Measurements from ENCODE around the gene EHMT2. TPM values are rescaled to one million over a fixed set of nuclear protein-coding genes. Genes with fewer than 3 reads are reported as not detected.
"Not testable (repeated sequence)": the region's sequence is repeated elsewhere in the genome, so short reads cannot be mapped to it uniquely, and the experiment has no call there.

The EHMT2 gene
- total and polyA plus RNA-seq, 2 donors (not counting 3 experiments of a cell fraction or from before 2014, with no cell fraction given), result 53.3 to 54.3 TPM

- Histone ChIP-seq H3K27me3 (ENCODE audit: control insufficient read depth in 2 of 2, insufficient read depth in 2 of 2, low read length in 2 of 2) (no peaks in the 10 kb centered on the region), H3K4me2 (ENCODE audit: insufficient read depth, low read length) (no peak overlapping the region), H3K4me3 (replicated peaks in 1 of 3; ENCODE audit: insufficient read depth in 1 of 3, low read depth in 1 of 3, low read length in 3 of 3) (no peak overlapping the region), H3K36me3 (ENCODE audit: control insufficient read depth in 2 of 2, extremely low read depth in 1 of 2, insufficient read depth in 2 of 2, low read length in 2 of 2) (no peaks in the 10 kb centered on the region), H3K4me1 (ENCODE audit: control insufficient read depth, extremely low read depth, insufficient read depth, low read length) (peaks cover 3% of the 10 kb centered on the region), H3K9ac (replicated peaks; ENCODE audit: extremely low read depth, insufficient read depth, low read length) (no peak overlapping the region), H3K79me2 (ENCODE audit: control insufficient read depth, insufficient read depth, low read length) (no peaks in the 10 kb centered on the region), H2AFZ (ENCODE audit: low read depth, low read length) (no peak overlapping the region), H3K9me3 (replicated peaks; ENCODE audit: control insufficient read depth, insufficient read depth, low read length) (no peaks in the 10 kb centered on the region), H3K27ac (ENCODE audit: insufficient read depth, low read depth, low read length) (no peak overlapping the region), H4K20me1 (replicated peaks; ENCODE audit: control insufficient read depth, extremely low read depth, insufficient read depth, low read length) (no peaks in the 10 kb centered on the region), H3K9me1 (replicated peaks; ENCODE audit: control insufficient read depth, extremely low read depth, insufficient read depth, low read length) (no peaks in the 10 kb centered on the region)
- ChIA-PET POLR2A (no interaction called here), CTCF (no interaction called here)
- dilution Hi-C loops (cut with MboI; ENCODE audit: extremely low pct_ligation_motif_present, low sequenced_read_pairs), result no loop called here
- FAIRE-seq (no peak), DNase-seq (ENCODE audit: low read depth, low spot score) (no peak)
- BruUV-seq (replicated peaks), result no TSS peak
- intact Hi-C loops (cut with micrococcal nuclease), result no loop called here
- TF ChIP-seq FOS (IDR thresholded peaks at IDR 0.05; ENCODE audit: borderline replicate concordance, insufficient read depth, low read length) (no peak), GATA2 (IDR thresholded peaks at IDR 0.05; ENCODE audit: insufficient read depth, insufficient read length, low read depth, low read length) (no peak), CTCF (IDR thresholded peaks at IDR 0.05; ENCODE audit: extremely low read depth in 1 of 2, insufficient read depth in 1 of 2, low read depth in 1 of 2, low read length in 2 of 2) (no peak), POLR2A (IDR thresholded peaks at IDR 0.05; ENCODE audit: low read depth, low read length) (no peak), MYC (IDR thresholded peaks at IDR 0.05; ENCODE audit: low read depth, low read length) (no peak), EZH2 (IDR thresholded peaks at IDR 0.05; ENCODE audit: borderline replicate concordance, low read depth, low read length, severe bottlenecking) (no peak), MAX (IDR thresholded peaks at IDR 0.05; ENCODE audit: insufficient read depth, insufficient read length) (no peak)
Measured at GRCh38 chr6:31911826-31912585, 14.5 kb upstream of the EHMT2 start.

DNA sequence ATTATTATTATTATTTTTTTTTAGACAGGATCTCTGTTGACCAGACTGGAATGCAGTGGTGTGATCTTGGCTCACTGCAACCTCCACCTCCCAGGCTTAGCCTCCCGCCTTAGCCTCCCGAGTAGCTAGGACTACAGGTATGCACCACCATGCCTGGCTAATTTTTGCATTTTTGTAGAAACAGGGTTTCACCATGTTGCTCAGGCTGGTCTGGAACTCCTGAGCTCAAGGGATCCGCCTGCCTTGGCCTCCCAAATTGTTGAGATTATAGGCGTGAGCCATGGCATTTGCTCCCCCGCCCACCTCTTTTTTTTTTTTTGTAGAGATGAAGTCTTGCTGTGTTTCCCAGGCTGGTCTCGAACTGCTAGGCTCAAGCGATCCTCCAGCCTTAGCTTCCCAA is 11.8 kb upstream of the EHMT2 start:
- H3K27ac ChIP-seq (ENCODE audit: insufficient read depth, low read depth, low read length), result not testable (repeated sequence)

More for the DNA sequence above, 11.8 kb upstream of the EHMT2 start:
- H3K4me1 ChIP-seq (ENCODE audit: control insufficient read depth, extremely low read depth, insufficient read depth, low read length); H3K36me3 ChIP-seq (ENCODE audit: control insufficient read depth in 2 of 2, extremely low read depth in 1 of 2, insufficient read depth in 2 of 2, low read length in 2 of 2); H3K9me3 ChIP-seq (replicated peaks; ENCODE audit: control insufficient read depth, insufficient read depth, low read length); H3K79me2 ChIP-seq (ENCODE audit: control insufficient read depth, insufficient read depth, low read length); POLR2A ChIA-PET; H3K4me3 ChIP-seq (replicated peaks in 1 of 3; ENCODE audit: insufficient read depth in 1 of 3, low read depth in 1 of 3, low read length in 3 of 3); dilution Hi-C loops (cut with MboI; ENCODE audit: extremely low pct_ligation_motif_present, low sequenced_read_pairs); H3K9me1 ChIP-seq (replicated peaks; ENCODE audit: control insufficient read depth, extremely low read depth, insufficient read depth, low read length); H3K4me2 ChIP-seq (ENCODE audit: insufficient read depth, low read length); H4K20me1 ChIP-seq (replicated peaks; ENCODE audit: control insufficient read depth, extremely low read depth, insufficient read depth, low read length); DNase-seq (ENCODE audit: low read depth, low spot score); FAIRE-seq; intact Hi-C loops (cut with micrococcal nuclease); H3K9ac ChIP-seq (replicated peaks; ENCODE audit: extremely low read depth, insufficient read depth, low read length); BruUV-seq (replicated peaks); CTCF ChIA-PET; H2AFZ ChIP-seq (ENCODE audit: low read depth, low read length): not testable (repeated sequence)
- peaks cover 4 to 12% of the 10 kb centered on the region in 2 experiments for H3K27me3 ChIP-seq (ENCODE audit: control insufficient read depth in 2 of 2, insufficient read depth in 2 of 2, low read length in 2 of 2)
